T-helper 2 cell (primary cell): ENCODE measurements around the gene HMOX1.

Experiments
- DNase-seq, 5 experiments: peaks; one replicate each; pipeline versions ENCODE4 v3.0.0 to v3.0.0-alpha.2; 2012 to 2022

The HMOX1 gene

GRCh38 chr22:35409783-35410662, 29.1 kb downstream of the HMOX1 start:
- DNase-seq: no peak

GRCh38 chr22:35410663-35411034, 29.8 kb downstream of the HMOX1 start:
- DNase-seq: no peak

- no peak for DNase-seq
Measured at GRCh38 chr22:35411102-35411501, 30.2 kb downstream of the HMOX1 start.

- no peak for DNase-seq
Measured at GRCh38 chr22:35413624-35414023, 32.7 kb downstream of the HMOX1 start.

- DNase-seq: no peak
Measured at GRCh38 chr22:35417606-35418005, 36.7 kb downstream of the HMOX1 start.

- DNase-seq: no peak
Measured at GRCh38 chr22:35418088-35418487, 37.2 kb downstream of the HMOX1 start.

- DNase-seq: no peak
Measured at GRCh38 chr22:35418731-35419130, 37.8 kb downstream of the HMOX1 start.

- DNase-seq: no peak
Measured at GRCh38 chr22:35419756-35420155, 38.9 kb downstream of the HMOX1 start.

- no peak for DNase-seq
Measured at GRCh38 chr22:35421121-35421520, 40.2 kb downstream of the HMOX1 start.

GRCh38 chr22:35422145-35422544, 41.2 kb downstream of the HMOX1 start:
- no peak for DNase-seq

- no peak for DNase-seq
Measured at GRCh38 chr22:35422936-35423335, 42.0 kb downstream of the HMOX1 start.

GRCh38 chr22:35424081-35424480, 43.2 kb downstream of the HMOX1 start:
- DNase-seq: no peak

- no peak for DNase-seq
Measured at GRCh38 chr22:35424761-35425160, 43.9 kb downstream of the HMOX1 start.

GRCh38 chr22:35425546-35425945, 44.6 kb downstream of the HMOX1 start:
- no peak for DNase-seq

GRCh38 chr22:35425971-35426800, 45.3 kb downstream of the HMOX1 start:
- no peak for DNase-seq

- no peak for DNase-seq
Measured at GRCh38 chr22:35426801-35427140, 45.9 kb downstream of the HMOX1 start.

- DNase-seq: peak; percentile 20 to 57 (median 53)
Measured at GRCh38 chr22:35430897-35431322, 50.0 kb downstream of the HMOX1 start.

- DNase-seq: no peak
Measured at GRCh38 chr22:35431483-35432227, 50.8 kb downstream of the HMOX1 start.

GRCh38 chr22:35432228-35432905, 51.5 kb downstream of the HMOX1 start:
- DNase-seq: no peak

- DNase-seq: no peak
Measured at GRCh38 chr22:35434061-35434710, 53.3 kb downstream of the HMOX1 start.

GRCh38 chr22:35435201-35435740, 54.4 kb downstream of the HMOX1 start:
- no peak for DNase-seq

GRCh38 chr22:35436421-35436820, 55.5 kb downstream of the HMOX1 start:
- no peak for DNase-seq
